OCI-LY1 (cell line): ENCODE data around the gene DPPA5.

Experiments
- EZH2 ChIP-seq: fragments of 200-600 bp; sonication (generic), shearing (Covaris generic); IDR thresholded peaks from 2 replicates; pipeline ENCODE4 v1.8.0; 2017; ENCODE audit warnings: borderline replicate concordance, mixed run types, mild to moderate bottlenecking, antibody characterized with exemption, low read length, moderate library complexity, mixed read lengths
- TF ChIP-seq, protein P1 (sequence below): fragments of 200-600 bp; sonication (generic), shearing (Covaris generic); IDR thresholded peaks from 2 replicates; pipeline ENCODE4 v1.5.1; 2017; ENCODE audit warnings: mild to moderate bottlenecking, antibody characterized with exemption, low read length, moderate library complexity, mixed read lengths

GRCh38 chr6:73325656-73326055 lies 28.4 kb downstream of the DPPA5 start:
- no peak for TF ChIP-seq EZH2
- TF ChIP-seq, protein P1, sequence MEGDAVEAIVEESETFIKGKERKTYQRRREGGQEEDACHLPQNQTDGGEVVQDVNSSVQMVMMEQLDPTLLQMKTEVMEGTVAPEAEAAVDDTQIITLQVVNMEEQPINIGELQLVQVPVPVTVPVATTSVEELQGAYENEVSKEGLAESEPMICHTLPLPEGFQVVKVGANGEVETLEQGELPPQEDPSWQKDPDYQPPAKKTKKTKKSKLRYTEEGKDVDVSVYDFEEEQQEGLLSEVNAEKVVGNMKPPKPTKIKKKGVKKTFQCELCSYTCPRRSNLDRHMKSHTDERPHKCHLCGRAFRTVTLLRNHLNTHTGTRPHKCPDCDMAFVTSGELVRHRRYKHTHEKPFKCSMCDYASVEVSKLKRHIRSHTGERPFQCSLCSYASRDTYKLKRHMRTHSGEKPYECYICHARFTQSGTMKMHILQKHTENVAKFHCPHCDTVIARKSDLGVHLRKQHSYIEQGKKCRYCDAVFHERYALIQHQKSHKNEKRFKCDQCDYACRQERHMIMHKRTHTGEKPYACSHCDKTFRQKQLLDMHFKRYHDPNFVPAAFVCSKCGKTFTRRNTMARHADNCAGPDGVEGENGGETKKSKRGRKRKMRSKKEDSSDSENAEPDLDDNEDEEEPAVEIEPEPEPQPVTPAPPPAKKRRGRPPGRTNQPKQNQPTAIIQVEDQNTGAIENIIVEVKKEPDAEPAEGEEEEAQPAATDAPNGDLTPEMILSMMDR, result no peak
